Uterus (tissue), 2 donors: ENCODE measurements around the gene PTPRH.

ENCODE experiments used
- POLR2A ChIP-seq, 2 donors: fragments of 450-650 bp; IDR thresholded peaks; one replicate each; pipeline ENCODE4 v1.6.1; 2016; ENCODE audit warnings: antibody characterized with exemption in 2 of 2, mild to moderate bottlenecking in 1 of 2, moderate library complexity in 1 of 2
- TF ChIP-seq, protein P1 (sequence below), 4 experiments: fragments of 200-600 bp in 2 of 4; fragments of 450-650 bp in 2 of 4; sonication (generic) in 2 of 4; IDR thresholded peaks; one replicate each; pipeline ENCODE4 v1.5.1; 2016 to 2019; ENCODE audit warnings: antibody characterized with exemption in 4 of 4, mild to moderate bottlenecking in 2 of 4, moderate library complexity in 1 of 4

GRCh38 chr19:55193481-55193880 is 15.8 kb downstream of the PTPRH start:
- TF ChIP-seq, protein P1, sequence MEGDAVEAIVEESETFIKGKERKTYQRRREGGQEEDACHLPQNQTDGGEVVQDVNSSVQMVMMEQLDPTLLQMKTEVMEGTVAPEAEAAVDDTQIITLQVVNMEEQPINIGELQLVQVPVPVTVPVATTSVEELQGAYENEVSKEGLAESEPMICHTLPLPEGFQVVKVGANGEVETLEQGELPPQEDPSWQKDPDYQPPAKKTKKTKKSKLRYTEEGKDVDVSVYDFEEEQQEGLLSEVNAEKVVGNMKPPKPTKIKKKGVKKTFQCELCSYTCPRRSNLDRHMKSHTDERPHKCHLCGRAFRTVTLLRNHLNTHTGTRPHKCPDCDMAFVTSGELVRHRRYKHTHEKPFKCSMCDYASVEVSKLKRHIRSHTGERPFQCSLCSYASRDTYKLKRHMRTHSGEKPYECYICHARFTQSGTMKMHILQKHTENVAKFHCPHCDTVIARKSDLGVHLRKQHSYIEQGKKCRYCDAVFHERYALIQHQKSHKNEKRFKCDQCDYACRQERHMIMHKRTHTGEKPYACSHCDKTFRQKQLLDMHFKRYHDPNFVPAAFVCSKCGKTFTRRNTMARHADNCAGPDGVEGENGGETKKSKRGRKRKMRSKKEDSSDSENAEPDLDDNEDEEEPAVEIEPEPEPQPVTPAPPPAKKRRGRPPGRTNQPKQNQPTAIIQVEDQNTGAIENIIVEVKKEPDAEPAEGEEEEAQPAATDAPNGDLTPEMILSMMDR (IDR thresholded peaks at IDR 0.05) = no peak
- no peak for TF ChIP-seq POLR2A (IDR thresholded peaks at IDR 0.05)
